GM23338 (cell line): ENCODE measurements around the gene SDR42E2. TPM values are rescaled to one million over a fixed set of nuclear protein-coding genes. Genes with fewer than 3 reads are reported as not detected.

ENCODE experiments used
- ATAC-seq: fragments of 200-7000 bp; cut with Tn5 transposase; 3 replicates; pipeline ENCODE4 v1.9.1; 2020
- DNase-seq: peaks from one replicate; pipeline ENCODE4 v3.0.0-alpha.2; 2015; ENCODE audit warnings: low spot score
- H2AFZ ChIP-seq: fragments of 200-600 bp; sonication (generic); 2 replicates; pipeline ENCODE4 v1.8.0; 2016; ENCODE audit warnings: antibody characterized with exemption, mild to moderate bottlenecking, moderate library complexity
- H3F3A ChIP-seq: fragments of 200-600 bp; sonication (generic); replicated peaks from 2 replicates; pipeline ENCODE4 v1.8.0; 2017; ENCODE audit warnings: antibody characterized with exemption, mixed run types, low read depth
- H3K27ac ChIP-seq: fragments of 200-600 bp; sonication (generic); 2 replicates; pipeline ENCODE4 v1.6.1; 2016; ENCODE audit warnings: low read depth
- H3K27me3 ChIP-seq: fragments of 200-600 bp; sonication (generic); 2 replicates; pipeline ENCODE4 v1.8.0; 2016; ENCODE audit warnings: mild to moderate bottlenecking, mixed run types, moderate library complexity; ENCODE audit not compliant: insufficient read depth
- H3K36me3 ChIP-seq: fragments of 200-600 bp; sonication (generic); 2 replicates; pipeline ENCODE4 v1.8.0; 2016; ENCODE audit warnings: mild to moderate bottlenecking; ENCODE audit not compliant: insufficient read depth
- H3K4me1 ChIP-seq: fragments of 200-600 bp; sonication (generic); 2 replicates; pipeline ENCODE4 v1.8.0; 2016; ENCODE audit warnings: mild to moderate bottlenecking, moderate library complexity; ENCODE audit not compliant: insufficient read depth
- H3K4me2 ChIP-seq: fragments of 200-600 bp; sonication (generic); 2 replicates; pipeline ENCODE4 v1.7.1; 2017; ENCODE audit warnings: mixed run types
- H3K4me3 ChIP-seq: fragments of 200-600 bp; sonication (generic); 2 replicates; pipeline ENCODE4 v1.6.1; 2016; ENCODE audit warnings: mixed run types
- H3K79me2 ChIP-seq: fragments of 200-600 bp; sonication (generic); replicated peaks from 2 replicates; pipeline ENCODE4 v1.8.0; 2017; ENCODE audit warnings: mild to moderate bottlenecking; ENCODE audit not compliant: insufficient read depth
- H3K9me2 ChIP-seq: fragments of 200-600 bp; sonication (generic); 2 replicates; pipeline ENCODE4 v1.8.0; 2017; ENCODE audit not compliant: insufficient read depth
- H4K20me1 ChIP-seq: fragments of 200-600 bp; sonication (generic); replicated peaks from 2 replicates; pipeline ENCODE4 v1.8.0; 2017; ENCODE audit warnings: mild to moderate bottlenecking; ENCODE audit not compliant: insufficient read depth
- H3K27ac Mint-ChIP-seq: 2 replicates; pipeline ENCODE4 v1.8.0; 2020; ENCODE audit warnings: inconsistent platforms, mild to moderate bottlenecking, moderate library complexity, mixed read lengths
- H3K27me3 Mint-ChIP-seq: 3 replicates; pipeline ENCODE4 v1.8.0; 2022; ENCODE audit warnings: low read depth, mild to moderate bottlenecking, moderate library complexity, mixed read lengths, inconsistent platforms; ENCODE audit not compliant: insufficient read depth, poor library complexity
- H3K36me3 Mint-ChIP-seq: 3 replicates; pipeline ENCODE4 v1.8.0; 2021; ENCODE audit warnings: low read depth, mild to moderate bottlenecking, inconsistent platforms, moderate library complexity, mixed read lengths
- H3K4me1 Mint-ChIP-seq: 3 replicates; pipeline ENCODE4 v1.8.0; 2020; ENCODE audit warnings: mild to moderate bottlenecking, inconsistent platforms, mixed read lengths
- H3K4me3 Mint-ChIP-seq: 3 replicates; pipeline ENCODE4 v1.8.0; 2021; ENCODE audit warnings: moderate library complexity, mild to moderate bottlenecking, inconsistent platforms, mixed read lengths
- H3K9me3 Mint-ChIP-seq: 3 replicates; pipeline ENCODE4 v1.8.0; 2020; ENCODE audit warnings: moderate library complexity, mild to moderate bottlenecking, inconsistent platforms, mixed read lengths
- CREB1 ChIP-seq: fragments of 250-450 bp; sonication (Bioruptor Pico); IDR thresholded peaks from 2 replicates; pipeline ENCODE4 v1.5.0; 2020; ENCODE audit warnings: low read depth, mild to moderate bottlenecking, moderate library complexity
- EZH2phosphoT487 ChIP-seq: fragments of 200-600 bp; sonication (generic); IDR thresholded peaks from one replicate; pipeline ENCODE4 v1.8.1; 2018; ENCODE audit warnings: antibody characterized with exemption; ENCODE audit not compliant: unreplicated experiment
- STAT1 ChIP-seq: IDR thresholded peaks from one replicate; pipeline ENCODE4 v1.6.1; 2016; ENCODE audit warnings: antibody characterized with exemption; ENCODE audit not compliant: unreplicated experiment
- ZNF114 ChIP-seq: fragments of 250-450 bp; sonication (Bioruptor Pico); IDR thresholded peaks from 2 replicates; pipeline ENCODE4 v1.5.0; 2020; ENCODE audit warnings: mild to moderate bottlenecking, moderate library complexity
- polyA plus RNA-seq: library from polyadenylated mRNA; unstranded; fragments of >200 nt; fragmentation: Nextera tagmentation; extraction: Ambion mirVana; gene quantifications from 2 replicates; pipeline ENCODE4 v1.2.1, GENCODE V29; 2016
- total RNA-seq: library from RNA; depleted of rRNA; stranded (reverse); fragments of >200 nt; shearing (Covaris generic); gene quantifications from 2 replicates; pipeline ENCODE4 v1.2.3, GENCODE V29; 2014
- TF ChIP-seq, protein P1 (sequence below): fragments of 250-450 bp; sonication (Bioruptor Pico); IDR thresholded peaks from 2 replicates; pipeline ENCODE4 v1.5.0; 2020; ENCODE audit warnings: mild to moderate bottlenecking, moderate library complexity
- TF ChIP-seq, protein P2 (sequence below), 2 experiments: fragments of 200-600 bp in 1 of 2; sonication (generic) in 1 of 2; conservative IDR thresholded peaks; 2 replicates each; pipeline versions ENCODE4 v1.5.1 to v1.6.1; 2016 to 2017; ENCODE audit warnings: antibody characterized with exemption in 2 of 2, low read depth in 2 of 2, mild to moderate bottlenecking in 2 of 2, moderate library complexity in 1 of 2
- TF ChIP-seq, protein P3 (sequence below): IDR thresholded peaks from 2 replicates; pipeline ENCODE4 v1.6.1; 2016; ENCODE audit warnings: antibody characterized with exemption

SDR42E2 gene
- total and polyA plus RNA-seq, 2 experiments from 2014 or later: 0.15 TPM; not detected in 1

- TF ChIP-seq, protein P1, sequence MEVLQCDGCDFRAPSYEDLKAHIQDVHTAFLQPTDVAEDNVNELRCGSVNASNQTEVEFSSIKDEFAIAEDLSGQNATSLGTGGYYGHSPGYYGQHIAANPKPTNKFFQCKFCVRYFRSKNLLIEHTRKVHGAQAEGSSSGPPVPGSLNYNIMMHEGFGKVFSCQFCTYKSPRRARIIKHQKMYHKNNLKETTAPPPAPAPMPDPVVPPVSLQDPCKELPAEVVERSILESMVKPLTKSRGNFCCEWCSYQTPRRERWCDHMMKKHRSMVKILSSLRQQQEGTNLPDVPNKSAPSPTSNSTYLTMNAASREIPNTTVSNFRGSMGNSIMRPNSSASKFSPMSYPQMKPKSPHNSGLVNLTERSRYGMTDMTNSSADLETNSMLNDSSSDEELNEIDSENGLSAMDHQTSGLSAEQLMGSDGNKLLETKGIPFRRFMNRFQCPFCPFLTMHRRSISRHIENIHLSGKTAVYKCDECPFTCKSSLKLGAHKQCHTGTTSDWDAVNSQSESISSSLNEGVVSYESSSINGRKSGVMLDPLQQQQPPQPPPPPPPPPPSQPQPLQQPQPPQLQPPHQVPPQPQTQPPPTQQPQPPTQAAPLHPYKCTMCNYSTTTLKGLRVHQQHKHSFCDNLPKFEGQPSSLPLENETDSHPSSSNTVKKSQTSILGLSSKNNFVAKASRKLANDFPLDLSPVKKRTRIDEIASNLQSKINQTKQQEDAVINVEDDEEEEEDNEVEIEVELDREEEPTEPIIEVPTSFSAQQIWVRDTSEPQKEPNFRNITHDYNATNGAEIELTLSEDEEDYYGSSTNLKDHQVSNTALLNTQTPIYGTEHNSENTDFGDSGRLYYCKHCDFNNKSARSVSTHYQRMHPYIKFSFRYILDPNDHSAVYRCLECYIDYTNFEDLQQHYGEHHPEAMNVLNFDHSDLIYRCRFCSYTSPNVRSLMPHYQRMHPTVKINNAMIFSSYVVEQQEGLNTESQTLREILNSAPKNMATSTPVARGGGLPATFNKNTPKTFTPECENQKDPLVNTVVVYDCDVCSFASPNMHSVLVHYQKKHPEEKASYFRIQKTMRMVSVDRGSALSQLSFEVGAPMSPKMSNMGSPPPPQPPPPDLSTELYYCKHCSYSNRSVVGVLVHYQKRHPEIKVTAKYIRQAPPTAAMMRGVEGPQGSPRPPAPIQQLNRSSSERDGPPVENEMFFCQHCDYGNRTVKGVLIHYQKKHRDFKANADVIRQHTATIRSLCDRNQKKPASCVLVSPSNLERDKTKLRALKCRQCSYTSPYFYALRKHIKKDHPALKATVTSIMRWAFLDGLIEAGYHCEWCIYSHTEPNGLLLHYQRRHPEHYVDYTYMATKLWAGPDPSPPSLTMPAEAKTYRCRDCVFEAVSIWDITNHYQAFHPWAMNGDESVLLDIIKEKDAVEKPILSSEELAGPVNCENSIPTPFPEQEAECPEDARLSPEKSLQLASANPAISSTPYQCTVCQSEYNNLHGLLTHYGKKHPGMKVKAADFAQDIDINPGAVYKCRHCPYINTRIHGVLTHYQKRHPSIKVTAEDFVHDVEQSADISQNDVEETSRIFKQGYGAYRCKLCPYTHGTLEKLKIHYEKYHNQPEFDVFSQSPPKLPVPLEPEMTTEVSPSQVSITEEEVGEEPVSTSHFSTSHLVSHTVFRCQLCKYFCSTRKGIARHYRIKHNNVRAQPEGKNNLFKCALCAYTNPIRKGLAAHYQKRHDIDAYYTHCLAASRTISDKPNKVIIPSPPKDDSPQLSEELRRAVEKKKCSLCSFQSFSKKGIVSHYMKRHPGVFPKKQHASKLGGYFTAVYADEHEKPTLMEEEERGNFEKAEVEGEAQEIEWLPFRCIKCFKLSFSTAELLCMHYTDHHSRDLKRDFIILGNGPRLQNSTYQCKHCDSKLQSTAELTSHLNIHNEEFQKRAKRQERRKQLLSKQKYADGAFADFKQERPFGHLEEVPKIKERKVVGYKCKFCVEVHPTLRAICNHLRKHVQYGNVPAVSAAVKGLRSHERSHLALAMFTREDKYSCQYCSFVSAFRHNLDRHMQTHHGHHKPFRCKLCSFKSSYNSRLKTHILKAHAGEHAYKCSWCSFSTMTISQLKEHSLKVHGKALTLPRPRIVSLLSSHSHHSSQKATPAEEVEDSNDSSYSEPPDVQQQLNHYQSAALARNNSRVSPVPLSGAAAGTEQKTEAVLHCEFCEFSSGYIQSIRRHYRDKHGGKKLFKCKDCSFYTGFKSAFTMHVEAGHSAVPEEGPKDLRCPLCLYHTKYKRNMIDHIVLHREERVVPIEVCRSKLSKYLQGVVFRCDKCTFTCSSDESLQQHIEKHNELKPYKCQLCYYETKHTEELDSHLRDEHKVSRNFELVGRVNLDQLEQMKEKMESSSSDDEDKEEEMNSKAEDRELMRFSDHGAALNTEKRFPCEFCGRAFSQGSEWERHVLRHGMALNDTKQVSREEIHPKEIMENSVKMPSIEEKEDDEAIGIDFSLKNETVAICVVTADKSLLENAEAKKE (CRISPR knock-in tag): no peak
- TF ChIP-seq CREB1 (CRISPR knock-in tag): no peak
- no peak for TF ChIP-seq STAT1
- TF ChIP-seq, protein P2, sequence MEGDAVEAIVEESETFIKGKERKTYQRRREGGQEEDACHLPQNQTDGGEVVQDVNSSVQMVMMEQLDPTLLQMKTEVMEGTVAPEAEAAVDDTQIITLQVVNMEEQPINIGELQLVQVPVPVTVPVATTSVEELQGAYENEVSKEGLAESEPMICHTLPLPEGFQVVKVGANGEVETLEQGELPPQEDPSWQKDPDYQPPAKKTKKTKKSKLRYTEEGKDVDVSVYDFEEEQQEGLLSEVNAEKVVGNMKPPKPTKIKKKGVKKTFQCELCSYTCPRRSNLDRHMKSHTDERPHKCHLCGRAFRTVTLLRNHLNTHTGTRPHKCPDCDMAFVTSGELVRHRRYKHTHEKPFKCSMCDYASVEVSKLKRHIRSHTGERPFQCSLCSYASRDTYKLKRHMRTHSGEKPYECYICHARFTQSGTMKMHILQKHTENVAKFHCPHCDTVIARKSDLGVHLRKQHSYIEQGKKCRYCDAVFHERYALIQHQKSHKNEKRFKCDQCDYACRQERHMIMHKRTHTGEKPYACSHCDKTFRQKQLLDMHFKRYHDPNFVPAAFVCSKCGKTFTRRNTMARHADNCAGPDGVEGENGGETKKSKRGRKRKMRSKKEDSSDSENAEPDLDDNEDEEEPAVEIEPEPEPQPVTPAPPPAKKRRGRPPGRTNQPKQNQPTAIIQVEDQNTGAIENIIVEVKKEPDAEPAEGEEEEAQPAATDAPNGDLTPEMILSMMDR (conservative IDR thresholded peaks at IDR 0.05; ENCODE audit: low read depth in 2 of 2): no peak
Observed at GRCh38 chr16:22181426-22181825, 19.1 kb downstream of the SDR42E2 start (continued).

DNA sequence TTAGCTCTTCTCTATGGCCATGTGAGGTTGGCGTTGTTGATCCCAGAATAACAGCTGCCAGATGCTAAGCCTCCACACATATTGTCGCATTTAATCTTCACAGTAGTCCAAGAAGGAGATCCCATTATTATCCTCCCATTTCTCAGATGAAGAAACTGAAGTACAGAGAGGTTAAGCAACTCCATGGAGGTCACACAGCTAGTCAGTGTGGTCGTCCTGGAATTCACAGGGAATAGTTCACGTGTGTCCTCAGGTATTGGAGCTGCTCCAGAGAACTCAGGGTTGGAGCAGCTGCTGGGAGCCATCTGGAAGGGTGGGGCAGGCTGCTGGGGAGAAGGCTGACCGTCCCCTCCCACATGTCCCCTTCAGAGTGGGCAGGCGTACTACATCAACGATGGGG is 19.5 kb downstream of the SDR42E2 start:
- Histone ChIP-seq H4K20me1 (no peaks in the 10 kb centered on the region), H3K79me2 (no peaks in the 10 kb centered on the region), H3K9me2 (no peaks in the 10 kb centered on the region), H3K4me2 (no peak overlapping the region), H2AFZ (no peak overlapping the region), H3K4me3 (no peak overlapping the region), H3F3A (no peaks in the 10 kb centered on the region), H3K36me3 (no peaks in the 10 kb centered on the region), H3K4me1 (no peaks in the 10 kb centered on the region), H3K27me3 (no peaks in the 10 kb centered on the region), H3K27ac (no peak overlapping the region)
- no peaks in the 10 kb centered on the region for H3K36me3 Mint-ChIP-seq
- no peak for ATAC-seq
- DNase-seq: no peak
- no peak overlapping the region for H3K27ac Mint-ChIP-seq
- H3K4me1 Mint-ChIP-seq: no peaks in the 10 kb centered on the region
- no peak overlapping the region for H3K4me3 Mint-ChIP-seq
- H3K27me3 Mint-ChIP-seq: peaks cover 16% of the 10 kb centered on the region
- no peaks in the 10 kb centered on the region for H3K9me3 Mint-ChIP-seq
- TF ChIP-seq EZH2phosphoT487 (no peak), ZNF114 (CRISPR knock-in tag) (no peak)
- TF ChIP-seq, protein P3, sequence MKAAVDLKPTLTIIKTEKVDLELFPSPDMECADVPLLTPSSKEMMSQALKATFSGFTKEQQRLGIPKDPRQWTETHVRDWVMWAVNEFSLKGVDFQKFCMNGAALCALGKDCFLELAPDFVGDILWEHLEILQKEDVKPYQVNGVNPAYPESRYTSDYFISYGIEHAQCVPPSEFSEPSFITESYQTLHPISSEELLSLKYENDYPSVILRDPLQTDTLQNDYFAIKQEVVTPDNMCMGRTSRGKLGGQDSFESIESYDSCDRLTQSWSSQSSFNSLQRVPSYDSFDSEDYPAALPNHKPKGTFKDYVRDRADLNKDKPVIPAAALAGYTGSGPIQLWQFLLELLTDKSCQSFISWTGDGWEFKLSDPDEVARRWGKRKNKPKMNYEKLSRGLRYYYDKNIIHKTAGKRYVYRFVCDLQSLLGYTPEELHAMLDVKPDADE: no peak
- TF ChIP-seq, protein P1 (CRISPR knock-in tag): no peak
